NCI-H2029 treated with DMSO at 0.1 percent for 48 hours (cell line): ENCODE measurements around the gene SNAP47.

ENCODE experiments used
- DNase-seq: peaks from one replicate; lab custom pipeline; 2025; lab: John Stamatoyannopoulos, UW

Gene SNAP47

GRCh38 chr1:227797625-227798024 lies 62.4 kb downstream of the SNAP47 start:
- no peak for DNase-seq

GRCh38 chr1:227798078-227798802 lies 63.0 kb downstream of the SNAP47 start:
- no peak for DNase-seq

- no peak for DNase-seq
These were observed 64.5 kb downstream of the SNAP47 start for GRCh38 chr1:227799756-227800155.

GRCh38 chr1:227803933-227804332 lies 68.7 kb downstream of the SNAP47 start:
- DNase-seq: no peak

- no peak for DNase-seq
These were observed 70.5 kb downstream of the SNAP47 start for GRCh38 chr1:227805606-227806197.

- no peak for DNase-seq
These were observed 73.3 kb downstream of the SNAP47 start for GRCh38 chr1:227808566-227808965.

- DNase-seq: no peak
These were observed 73.8 kb downstream of the SNAP47 start for GRCh38 chr1:227809026-227809425.

GRCh38 chr1:227813962-227814361 lies 78.7 kb downstream of the SNAP47 start:
- DNase-seq: no peak

- no peak for DNase-seq
These were observed 80.5 kb downstream of the SNAP47 start, which contains the start of gene PRSS38 for GRCh38 chr1:227815468-227816409. Gene PRSS38, plus strand, starts transcription at chr1:227815675. Its CDS starts 42 bp downstream, at chr1:227815717.

GRCh38 chr1:227816750-227817446 lies 81.7 kb downstream of the SNAP47 start:
- DNase-seq: no peak

- no peak for DNase-seq
These were observed 88.3 kb downstream of the SNAP47 start for GRCh38 chr1:227823537-227823936.

GRCh38 chr1:227824204-227824603 lies 89.0 kb downstream of the SNAP47 start:
- no peak for DNase-seq

- DNase-seq: no peak
These were observed 93.6 kb downstream of the SNAP47 start for GRCh38 chr1:227828786-227829185.
